ENCODE results near the gene MEGF6.

Gene MEGF6

DNA sequence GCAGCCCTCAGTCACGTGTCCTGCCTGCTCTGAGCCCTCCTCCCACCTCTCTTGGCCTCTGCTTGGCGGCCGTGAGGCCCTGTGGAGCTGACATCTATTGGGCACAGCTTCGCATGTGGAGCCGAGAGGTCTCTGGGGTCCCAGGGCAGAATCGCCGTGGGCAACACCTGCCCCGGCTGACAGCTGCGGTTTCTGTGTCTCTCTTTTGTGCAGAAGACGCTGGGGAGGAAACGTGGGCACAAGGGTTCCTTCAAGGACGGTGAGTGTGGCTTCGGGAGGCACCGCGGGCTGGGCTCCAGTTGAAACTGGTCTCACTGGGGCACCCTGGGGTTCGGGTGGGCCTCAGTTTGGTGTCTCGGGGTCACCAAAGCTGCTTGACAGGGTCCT, 145.4 kb downstream of the MEGF6 start:
- ATAC-seq (ENCODE audit: low read depth), result no peak

GRCh38 chr1:3465091-3465934, 146.0 kb downstream of the MEGF6 start:
- H3K4me3 ChIP-seq (ENCODE audit: severe bottlenecking), result no peak overlapping the region
- no peak overlapping the region for H3K27ac ChIP-seq (ENCODE audit: poor library complexity, severe bottlenecking)
- TF ChIP-seq, protein P1, sequence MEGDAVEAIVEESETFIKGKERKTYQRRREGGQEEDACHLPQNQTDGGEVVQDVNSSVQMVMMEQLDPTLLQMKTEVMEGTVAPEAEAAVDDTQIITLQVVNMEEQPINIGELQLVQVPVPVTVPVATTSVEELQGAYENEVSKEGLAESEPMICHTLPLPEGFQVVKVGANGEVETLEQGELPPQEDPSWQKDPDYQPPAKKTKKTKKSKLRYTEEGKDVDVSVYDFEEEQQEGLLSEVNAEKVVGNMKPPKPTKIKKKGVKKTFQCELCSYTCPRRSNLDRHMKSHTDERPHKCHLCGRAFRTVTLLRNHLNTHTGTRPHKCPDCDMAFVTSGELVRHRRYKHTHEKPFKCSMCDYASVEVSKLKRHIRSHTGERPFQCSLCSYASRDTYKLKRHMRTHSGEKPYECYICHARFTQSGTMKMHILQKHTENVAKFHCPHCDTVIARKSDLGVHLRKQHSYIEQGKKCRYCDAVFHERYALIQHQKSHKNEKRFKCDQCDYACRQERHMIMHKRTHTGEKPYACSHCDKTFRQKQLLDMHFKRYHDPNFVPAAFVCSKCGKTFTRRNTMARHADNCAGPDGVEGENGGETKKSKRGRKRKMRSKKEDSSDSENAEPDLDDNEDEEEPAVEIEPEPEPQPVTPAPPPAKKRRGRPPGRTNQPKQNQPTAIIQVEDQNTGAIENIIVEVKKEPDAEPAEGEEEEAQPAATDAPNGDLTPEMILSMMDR (IDR thresholded peaks at IDR 0.05; ENCODE audit: poor library complexity, severe bottlenecking), result no peak
- H3K36me3 ChIP-seq (ENCODE audit: low read depth), result peaks cover 7% of the 10 kb centered on the region
- H3K27me3 ChIP-seq (ENCODE audit: insufficient read depth, poor library complexity, severe bottlenecking), result no peaks in the 10 kb centered on the region
- no peaks in the 10 kb centered on the region for H3K9me3 ChIP-seq (ENCODE audit: severe bottlenecking)
- peaks cover 41% of the 10 kb centered on the region for H3K4me1 ChIP-seq (ENCODE audit: insufficient read depth, poor library complexity, severe bottlenecking)
- DNase-seq (ENCODE audit: low spot score) (peak; percentile 49), ATAC-seq (ENCODE audit: low read depth) (0 out of 3 replicates have a peak, but pooled peaks have one; percentile 20)

More for the DNA sequence above, 145.4 kb downstream of the MEGF6 start:
- TF ChIP-seq, protein P1 (IDR thresholded peaks at IDR 0.05; ENCODE audit: poor library complexity, severe bottlenecking), result no peak
- peak; percentile 45 for DNase-seq (ENCODE audit: low spot score)
- peaks cover 35% of the 10 kb centered on the region for H3K4me1 ChIP-seq (ENCODE audit: insufficient read depth, poor library complexity, severe bottlenecking)
- H3K36me3 ChIP-seq (ENCODE audit: low read depth), result peaks cover 7% of the 10 kb centered on the region
- H3K27me3 ChIP-seq (ENCODE audit: insufficient read depth, poor library complexity, severe bottlenecking), result no peaks in the 10 kb centered on the region
- H3K4me3 ChIP-seq (ENCODE audit: severe bottlenecking), result no peak overlapping the region
- H3K27ac ChIP-seq (ENCODE audit: poor library complexity, severe bottlenecking), result no peak overlapping the region
- H3K9me3 ChIP-seq (ENCODE audit: severe bottlenecking), result no peaks in the 10 kb centered on the region

- Histone ChIP-seq H3K9me3 (ENCODE audit: severe bottlenecking) (no peaks in the 10 kb centered on the region), H3K4me3 (ENCODE audit: severe bottlenecking) (no peak overlapping the region), H3K27ac (ENCODE audit: poor library complexity, severe bottlenecking) (no peak overlapping the region), H3K4me1 (ENCODE audit: insufficient read depth, poor library complexity, severe bottlenecking) (peaks cover 48% of the 10 kb centered on the region), H3K27me3 (ENCODE audit: insufficient read depth, poor library complexity, severe bottlenecking) (no peaks in the 10 kb centered on the region), H3K36me3 (ENCODE audit: low read depth) (peaks cover 6% of the 10 kb centered on the region)
- TF ChIP-seq, protein P1 (IDR thresholded peaks at IDR 0.05; ENCODE audit: poor library complexity, severe bottlenecking), result no peak
- peak; percentile 51 for DNase-seq (ENCODE audit: low spot score)
- ATAC-seq (ENCODE audit: low read depth), result no peak
Measured at GRCh38 chr1:3464649-3465025, 146.7 kb downstream of the MEGF6 start.

GRCh38 chr1:3463891-3464648, 147.2 kb downstream of the MEGF6 start:
- H3K27ac ChIP-seq (ENCODE audit: poor library complexity, severe bottlenecking), result no peak overlapping the region
- H3K4me1 ChIP-seq (ENCODE audit: insufficient read depth, poor library complexity, severe bottlenecking), result peaks cover 48% of the 10 kb centered on the region
- DNase-seq (ENCODE audit: low spot score) (peak; percentile 54), ATAC-seq (ENCODE audit: low read depth) (no peak)
- TF ChIP-seq, protein P1 (IDR thresholded peaks at IDR 0.05; ENCODE audit: poor library complexity, severe bottlenecking), result no peak
- H3K36me3 ChIP-seq (ENCODE audit: low read depth), result peaks cover under 1% of the 10 kb centered on the region
- H3K27me3 ChIP-seq (ENCODE audit: insufficient read depth, poor library complexity, severe bottlenecking), result no peaks in the 10 kb centered on the region
- H3K4me3 ChIP-seq (ENCODE audit: severe bottlenecking), result no peak overlapping the region
- H3K9me3 ChIP-seq (ENCODE audit: severe bottlenecking), result no peaks in the 10 kb centered on the region
